ENCODE measurements around the gene SHD. TPM values are rescaled to one million over a fixed set of nuclear protein-coding genes. Genes with fewer than 3 reads are reported as not detected.

Gene SHD
- total RNA-seq, 2 experiments from 2014 or later = 0.14 to 0.64 TPM

DNA sequence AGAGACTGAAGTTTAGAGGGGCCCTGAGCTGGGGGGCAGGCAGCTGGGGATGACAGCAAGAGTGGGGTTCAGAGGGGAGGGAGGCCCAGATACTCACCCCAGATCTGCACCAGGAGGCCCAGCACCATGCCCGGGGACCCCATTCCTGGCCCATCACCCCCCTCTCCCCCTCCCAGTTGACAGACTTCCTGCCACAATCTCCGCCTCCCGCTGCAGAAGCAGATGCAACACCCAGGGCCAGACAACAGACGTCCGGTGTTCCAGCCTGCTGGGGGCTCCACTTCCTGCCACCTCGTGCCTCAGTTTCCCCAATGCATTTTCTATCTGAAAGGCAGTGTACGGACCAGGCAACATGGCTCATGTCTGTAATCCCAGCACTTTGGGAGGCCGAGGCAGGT, 23.2 kb downstream of the SHD start, which contains the start of gene TMIGD2:
Gene TMIGD2 (minus strand): TSS at position 147 of the 398 bp plus-strand sequence. CDS start 4 bp downstream, at position 143.
- Histone ChIP-seq H3K4me3 (ENCODE audit: low read length) (peak within 1 kb of the TSS; percentile 57), H3K27ac (ENCODE audit: low read depth in 1 of 2, low read length in 2 of 2) (peak within 1 kb of the TSS; percentile 34 to 50), H3K27me3 (ENCODE audit: control insufficient read depth in 1 of 2, insufficient read depth in 2 of 2, low read length in 2 of 2) (peaks cover 0 to 3% of the 10 kb centered on the region in 2 experiments), H3K4me1 (ENCODE audit: insufficient read depth, low read length) (peaks cover 44% of the 10 kb centered on the region), H3K36me3 (ENCODE audit: insufficient read depth, low read length) (peaks cover 2% of the 10 kb centered on the region), H3K9me3 (ENCODE audit: control insufficient read depth in 1 of 2, insufficient read depth in 1 of 2, low read length in 2 of 2) (no peaks in the 10 kb centered on the region)
- peak within 1 kb of the TSS; percentile 91 for H3K4me3 Mint-ChIP-seq
- DNase-seq (peak in 9 of 14 experiments; percentile 16 to 65 (median 42)), ATAC-seq (ENCODE audit: poor library complexity) (peak; percentile 46)
- H3K27ac Mint-ChIP-seq = peak within 1 kb of the TSS; percentile 88
- intact Hi-C loops (cut with DNase I, micrococcal nuclease) = loop anchor here (2.0 to 5.0 kb wide), 2 partner anchors 40 to 41 kb away; partner anchors contain the start of gene MPND (in 2 of the 2)
- TF ChIP-seq, protein P1, sequence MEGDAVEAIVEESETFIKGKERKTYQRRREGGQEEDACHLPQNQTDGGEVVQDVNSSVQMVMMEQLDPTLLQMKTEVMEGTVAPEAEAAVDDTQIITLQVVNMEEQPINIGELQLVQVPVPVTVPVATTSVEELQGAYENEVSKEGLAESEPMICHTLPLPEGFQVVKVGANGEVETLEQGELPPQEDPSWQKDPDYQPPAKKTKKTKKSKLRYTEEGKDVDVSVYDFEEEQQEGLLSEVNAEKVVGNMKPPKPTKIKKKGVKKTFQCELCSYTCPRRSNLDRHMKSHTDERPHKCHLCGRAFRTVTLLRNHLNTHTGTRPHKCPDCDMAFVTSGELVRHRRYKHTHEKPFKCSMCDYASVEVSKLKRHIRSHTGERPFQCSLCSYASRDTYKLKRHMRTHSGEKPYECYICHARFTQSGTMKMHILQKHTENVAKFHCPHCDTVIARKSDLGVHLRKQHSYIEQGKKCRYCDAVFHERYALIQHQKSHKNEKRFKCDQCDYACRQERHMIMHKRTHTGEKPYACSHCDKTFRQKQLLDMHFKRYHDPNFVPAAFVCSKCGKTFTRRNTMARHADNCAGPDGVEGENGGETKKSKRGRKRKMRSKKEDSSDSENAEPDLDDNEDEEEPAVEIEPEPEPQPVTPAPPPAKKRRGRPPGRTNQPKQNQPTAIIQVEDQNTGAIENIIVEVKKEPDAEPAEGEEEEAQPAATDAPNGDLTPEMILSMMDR (IDR thresholded peaks at IDR 0.05) = no peak
- H3K9me3 Mint-ChIP-seq = no peaks in the 10 kb centered on the region
- peaks cover 44% of the 10 kb centered on the region for H3K4me1 Mint-ChIP-seq (ENCODE audit: low read depth)
- H3K27me3 Mint-ChIP-seq = no peaks in the 10 kb centered on the region
- ChIA-PET POLR2A (interaction anchor here (0.6 to 3.8 kb wide), 7 partner anchors 12 to 539 kb away, joined by 3 to 32 read pairs (median 4); partner anchors contain the start of genes MPND and YJU2), CTCF (no interaction called here)
- H3K36me3 Mint-ChIP-seq (ENCODE audit: low read depth) = peaks cover 7% of the 10 kb centered on the region

DNA sequence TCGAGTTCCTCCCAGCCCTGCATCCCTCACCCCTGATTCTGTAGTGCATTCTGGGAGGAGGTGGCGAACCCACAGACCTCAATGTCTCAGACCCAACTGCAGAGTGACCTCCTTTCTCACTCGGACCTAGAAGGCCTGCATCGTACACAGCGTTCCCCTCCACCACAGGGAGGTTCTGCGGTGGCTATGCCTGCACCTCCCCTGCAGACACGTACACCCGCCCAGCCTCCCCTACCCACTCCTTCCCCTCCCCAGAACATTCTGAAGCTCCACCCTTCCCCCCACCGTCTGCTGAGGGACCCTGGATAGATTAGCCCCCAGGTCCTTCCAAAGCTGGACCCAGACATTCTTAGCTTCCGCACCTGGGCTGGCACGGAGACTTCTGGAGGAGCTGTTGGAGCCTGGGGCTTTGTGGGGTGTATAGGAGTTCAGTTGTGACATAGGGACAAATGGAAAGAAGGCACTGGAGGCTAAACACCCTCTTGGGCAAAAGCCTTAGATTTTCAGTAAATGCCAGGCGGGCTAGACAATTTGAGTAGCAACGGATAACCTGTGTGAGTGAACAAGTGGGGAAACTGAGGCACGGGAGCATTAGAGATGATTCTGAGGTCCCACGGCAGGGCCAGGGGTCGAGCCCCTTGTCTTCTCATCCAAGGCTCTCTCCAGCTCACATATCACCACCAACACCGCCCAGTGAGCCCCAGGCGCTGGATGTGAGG, 24.9 kb downstream of the SHD start:
- Mint-ChIP-seq H3K4me3 (peak overlapping the region; percentile 56), H3K36me3 (ENCODE audit: low read depth) (peaks cover 4% of the 10 kb centered on the region), H3K27me3 (no peaks in the 10 kb centered on the region), H3K27ac (peak overlapping the region; percentile 88), H3K4me1 (ENCODE audit: low read depth) (peaks cover 39% of the 10 kb centered on the region), H3K9me3 (no peaks in the 10 kb centered on the region)
- TF ChIP-seq, protein P1 (IDR thresholded peaks at IDR 0.05) = no peak
- Histone ChIP-seq H3K9me3 (ENCODE audit: control insufficient read depth in 1 of 2, insufficient read depth in 1 of 2, low read length in 2 of 2) (no peaks in the 10 kb centered on the region), H3K27me3 (ENCODE audit: control insufficient read depth in 1 of 2, insufficient read depth in 2 of 2, low read length in 2 of 2) (peaks cover 0 to 3% of the 10 kb centered on the region in 2 experiments), H3K36me3 (ENCODE audit: insufficient read depth, low read length) (peaks cover under 1% of the 10 kb centered on the region), H3K27ac (ENCODE audit: low read depth in 1 of 2, low read length in 2 of 2) (no peak overlapping the region), H3K4me3 (ENCODE audit: low read length) (peak overlapping the region; percentile 20), H3K4me1 (ENCODE audit: insufficient read depth, low read length) (peaks cover 42% of the 10 kb centered on the region)
- ChIA-PET CTCF (interaction anchor here (0.7 kb wide), 1 partner anchor 96 kb away, joined by 3 read pairs; the partner anchor contains the start of gene SH3GL1), POLR2A (interaction anchor here (0.9 to 3.8 kb wide), 2 partner anchors 24 to 39 kb away, joined by 3 to 32 read pairs; partner anchors contain the start of gene MPND)
- ATAC-seq (ENCODE audit: poor library complexity) = no peak
- DNase-seq = peak in 3 of 14 experiments; percentile 15 to 28 (median 22)
- intact Hi-C loops (cut with DNase I, micrococcal nuclease) = loop anchor here (2.0 to 5.0 kb wide), 3 partner anchors 23 to 39 kb away; partner anchors contain the start of gene MPND (in 2 of the 2)

DNA sequence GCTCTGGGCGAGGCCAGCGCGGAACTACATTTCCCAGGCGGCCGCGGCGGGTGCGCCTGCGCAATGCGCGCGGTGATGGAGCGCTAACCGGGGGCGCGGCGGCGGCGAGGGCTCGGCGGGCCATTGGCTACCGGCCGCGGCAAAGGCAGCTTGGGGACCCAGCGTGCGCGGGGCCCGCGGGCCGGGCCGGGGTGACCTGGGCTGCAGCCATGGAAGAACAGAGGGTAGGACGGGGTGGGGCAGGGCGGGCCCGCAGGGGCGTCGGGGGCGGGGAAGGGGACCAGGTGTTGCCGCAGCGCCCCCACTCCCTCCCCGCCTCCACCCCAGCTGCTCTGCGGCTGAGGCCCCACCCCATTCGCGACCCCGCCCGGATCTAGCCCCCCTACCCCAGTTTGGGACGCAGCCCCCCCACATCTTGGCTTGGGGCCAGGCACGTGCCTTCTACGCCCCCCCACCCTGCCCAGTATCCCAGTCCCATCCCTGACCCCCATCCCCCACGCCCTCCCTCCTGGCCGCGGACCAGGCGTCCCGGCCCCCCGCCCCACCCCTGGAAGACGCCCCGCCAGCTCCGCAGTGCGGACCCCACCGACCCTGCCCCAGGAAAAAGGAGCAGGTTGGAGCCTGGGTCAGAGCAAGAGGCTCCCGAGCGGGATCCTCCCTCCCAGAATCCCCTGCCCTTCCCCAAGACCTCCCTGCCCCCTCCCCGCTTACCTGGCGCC, 25.6 kb downstream of the SHD start, which contains the start of gene FSD1:
Gene FSD1 (plus strand): TSS at position 61 of the 719 bp plus-strand sequence. CDS start 149 bp downstream, at position 210.
- TF ChIP-seq, protein P1 (IDR thresholded peaks at IDR 0.05) = no peak
- ATAC-seq (ENCODE audit: poor library complexity) (peak; percentile 45), DNase-seq (peak; percentile 28 to 76 (median 52))
- Mint-ChIP-seq H3K36me3 (ENCODE audit: low read depth) (no peaks in the 10 kb centered on the region), H3K27ac (peak within 1 kb of the TSS; percentile 88), H3K27me3 (no peaks in the 10 kb centered on the region), H3K9me3 (no peaks in the 10 kb centered on the region), H3K4me3 (peak within 1 kb of the TSS; percentile 56), H3K4me1 (ENCODE audit: low read depth) (peaks cover 34% of the 10 kb centered on the region)
- intact Hi-C loops (cut with DNase I, micrococcal nuclease) = loop anchor here in 1 of 2 experiments (2.0 to 5.0 kb wide), 2 partner anchors 22 to 38 kb away; partner anchors contain the start of gene MPND
- no peaks in the 10 kb centered on the region for H3K9me3 ChIP-seq (ENCODE audit: control insufficient read depth in 1 of 2, insufficient read depth in 1 of 2, low read length in 2 of 2)
- H3K4me1 ChIP-seq (ENCODE audit: insufficient read depth, low read length) = peaks cover 36% of the 10 kb centered on the region
- no peaks in the 10 kb centered on the region for H3K36me3 ChIP-seq (ENCODE audit: insufficient read depth, low read length)
- POLR2A ChIA-PET = interaction anchor here (0.9 to 3.8 kb wide), 2 partner anchors 23 to 38 kb away, joined by 3 to 32 read pairs; partner anchors contain the start of gene MPND
- CTCF ChIA-PET = interaction anchor here (0.7 kb wide), 1 partner anchor 95 kb away, joined by 3 read pairs; the partner anchor contains the start of gene SH3GL1
- peak within 1 kb of the TSS; percentile 20 for H3K4me3 ChIP-seq (ENCODE audit: low read length)
- no peak within 1 kb of the TSS for H3K27ac ChIP-seq (ENCODE audit: low read depth in 1 of 2, low read length in 2 of 2)
- peaks cover 0 to 3% of the 10 kb centered on the region in 2 experiments for H3K27me3 ChIP-seq (ENCODE audit: control insufficient read depth in 1 of 2, insufficient read depth in 2 of 2, low read length in 2 of 2)

Data from CD4-positive, alpha-beta T cell (primary cell).